DMS79 treated with DMSO at 0.1 percent for 48 hours (cell line): ENCODE measurements around the gene AFAP1.

Experiments
- DNase-seq: peaks from one replicate; lab custom pipeline; 2025; lab: John Stamatoyannopoulos, UW

Gene AFAP1

DNA sequence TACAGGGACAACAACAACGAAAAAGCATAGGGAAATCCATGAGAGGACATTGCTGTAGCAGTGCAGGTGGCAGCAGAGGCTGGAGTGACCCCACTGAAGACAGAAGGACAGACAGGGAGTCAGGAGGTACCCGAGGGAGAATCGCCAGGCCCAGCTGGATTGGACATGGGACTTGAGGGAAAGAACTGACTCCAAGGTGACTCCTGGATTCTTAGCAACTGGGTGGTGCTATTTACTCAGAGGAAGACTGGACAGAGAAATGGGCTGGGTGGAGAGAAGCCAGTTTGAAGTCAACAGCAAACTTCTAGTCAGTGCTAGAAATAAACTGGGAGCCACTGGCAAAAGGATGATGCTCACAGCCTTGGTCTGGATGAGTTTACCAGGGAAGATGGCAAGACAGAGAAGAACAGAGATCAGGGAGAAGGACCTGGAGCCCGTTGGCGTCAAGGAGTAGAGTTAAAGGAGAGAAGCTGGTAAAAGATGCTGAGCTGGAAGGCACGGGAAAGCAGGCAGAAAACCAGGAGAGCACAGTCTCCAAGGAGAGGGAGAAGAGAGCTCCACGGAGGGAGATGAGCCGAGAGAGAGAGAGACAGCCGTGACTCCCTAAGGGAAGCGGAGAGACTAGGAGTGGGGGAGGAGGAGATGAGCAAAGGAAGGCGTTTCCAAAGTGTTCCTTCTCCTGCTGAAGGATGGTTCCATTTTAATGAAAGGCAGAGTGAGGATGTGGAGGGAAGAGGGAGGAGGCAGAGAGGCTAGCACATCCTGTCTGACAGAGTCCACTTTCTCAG lies 119.4 kb downstream of the AFAP1 start:
- DNase-seq, result no peak

DNA sequence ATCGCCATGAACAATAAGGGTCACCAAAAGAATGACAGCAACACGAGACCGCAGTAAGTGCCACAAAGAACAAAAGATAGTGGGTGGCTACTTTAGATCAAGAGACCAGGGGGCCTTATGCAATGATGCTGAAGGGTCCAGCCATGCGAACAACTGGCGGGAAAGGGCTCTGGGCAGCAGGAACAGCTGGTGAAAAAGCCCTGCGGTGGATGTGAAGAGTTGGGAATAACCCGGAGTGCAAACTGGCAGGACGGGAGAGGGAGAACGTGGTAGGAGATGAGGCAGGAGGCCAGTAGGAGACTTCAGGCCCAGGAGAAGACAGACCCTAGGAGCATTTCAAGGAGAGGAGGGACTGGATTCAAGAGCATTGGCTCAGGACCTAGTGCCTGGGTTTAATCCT lies 120.2 kb downstream of the AFAP1 start:
- no peak for DNase-seq

DNA sequence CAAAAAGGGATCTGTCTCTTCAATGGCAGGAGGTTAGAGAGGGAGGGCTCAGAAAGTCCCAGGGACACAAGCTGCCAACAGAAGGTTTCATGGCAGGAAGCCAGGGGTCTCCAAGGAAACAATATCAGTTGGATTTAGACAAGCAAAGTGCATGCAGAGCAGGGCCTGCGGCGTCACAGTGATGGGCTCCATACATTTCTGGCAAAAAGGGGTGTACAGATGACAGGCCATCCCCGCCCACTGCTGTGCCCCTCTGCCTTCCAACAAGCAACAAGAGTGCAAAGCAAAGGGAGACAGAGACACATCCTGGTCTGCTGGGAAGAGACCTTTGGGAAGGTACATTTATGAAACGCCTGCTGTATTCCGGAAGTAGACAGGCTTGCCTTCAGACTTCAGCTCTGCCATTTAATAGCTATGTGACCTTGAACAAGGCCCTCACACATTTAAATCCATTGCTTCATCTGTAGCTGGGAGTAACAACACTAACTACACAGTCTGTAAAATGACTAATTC lies 121.2 kb downstream of the AFAP1 start:
- DNase-seq, result peak; percentile 11

DNA sequence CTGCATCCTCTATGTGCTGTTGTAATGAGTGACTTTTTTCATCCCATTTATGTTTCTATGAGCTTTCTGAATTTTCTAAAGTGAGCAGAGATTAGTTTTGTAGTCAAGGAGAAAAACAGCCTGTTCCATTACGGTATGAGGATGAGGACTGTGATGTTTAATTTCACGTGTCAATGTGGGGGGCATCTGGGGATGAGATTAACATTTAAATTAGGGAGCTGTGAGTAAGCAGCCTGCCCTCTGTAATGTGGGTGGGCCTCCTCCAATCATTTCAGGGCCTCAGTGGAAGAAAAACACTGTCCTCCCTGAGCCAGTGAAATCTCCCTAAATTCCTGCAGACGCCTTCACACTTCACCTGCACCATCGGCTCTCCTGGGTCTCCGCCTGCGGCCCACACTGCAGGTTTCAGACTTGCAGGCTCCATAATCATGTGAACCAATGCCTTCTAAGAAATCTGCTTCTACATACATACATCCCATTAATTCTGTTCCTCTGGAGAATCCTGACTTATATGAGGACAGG lies 121.7 kb downstream of the AFAP1 start:
- no peak for DNase-seq

- no peak for DNase-seq
These were observed 122.9 kb downstream of the AFAP1 start for GRCh38 chr4:7816771-7817170.

DNA sequence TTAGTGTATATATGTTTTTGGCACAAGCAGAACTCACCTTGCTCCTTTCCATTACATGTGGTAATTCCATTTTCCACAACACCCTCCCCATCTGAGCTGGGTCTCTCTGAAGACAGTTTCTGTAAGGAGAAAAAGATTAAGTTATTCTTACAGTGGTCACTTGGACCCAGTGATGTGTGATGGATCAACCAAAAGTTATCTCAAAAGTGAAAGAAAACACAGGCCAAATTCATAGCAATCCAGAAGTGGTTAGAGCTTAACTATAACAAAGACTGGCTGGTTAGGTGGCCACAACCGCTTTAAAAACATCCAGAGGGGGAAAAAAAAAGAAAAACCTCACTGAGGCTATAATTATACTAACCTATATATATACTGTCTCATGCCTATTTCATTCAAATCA lies 123.7 kb downstream of the AFAP1 start:
- no peak for DNase-seq

GRCh38 chr4:7815562-7815961 lies 124.1 kb downstream of the AFAP1 start:
- DNase-seq, result no peak

DNA sequence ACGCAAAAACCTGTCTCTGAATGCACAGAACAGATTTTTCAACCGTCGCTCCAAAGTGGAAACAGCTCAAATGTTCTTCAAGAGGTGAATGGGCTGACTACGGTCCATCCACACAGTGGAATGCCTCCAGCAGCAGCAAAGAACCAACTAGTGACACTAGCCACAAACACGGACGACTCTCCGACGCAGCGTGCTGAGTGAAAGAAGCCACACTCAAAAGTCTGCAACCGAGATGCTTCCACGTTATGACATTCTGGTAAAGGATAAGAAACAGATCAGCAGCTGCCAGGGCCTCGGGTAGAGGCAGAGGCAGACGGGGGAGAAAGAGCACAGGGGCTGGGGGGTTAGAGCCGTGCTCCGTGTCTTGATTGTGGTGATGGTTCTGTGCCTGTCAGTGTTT lies 125.2 kb downstream of the AFAP1 start:
- DNase-seq, result no peak

DNA sequence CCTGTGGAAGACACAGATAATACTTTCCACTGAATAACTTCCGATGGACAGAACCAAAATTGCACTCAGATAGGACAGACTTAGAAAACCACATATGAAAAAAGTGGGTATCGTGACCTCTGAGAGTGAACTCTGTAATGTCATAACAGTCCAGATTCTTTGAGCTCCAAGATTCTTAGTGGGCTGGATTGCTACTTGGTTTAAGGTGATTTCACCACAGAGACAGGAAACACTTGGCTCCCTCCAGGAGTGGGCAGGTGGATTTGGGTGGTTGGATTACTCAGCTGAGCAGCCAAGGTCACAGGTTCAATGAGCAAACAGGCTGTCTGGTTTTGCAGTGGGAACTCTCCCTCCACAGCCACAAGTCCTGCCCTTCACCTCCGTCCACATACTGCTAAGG lies 126.0 kb downstream of the AFAP1 start:
- no peak for DNase-seq

- DNase-seq, result no peak
These were observed 126.7 kb downstream of the AFAP1 start for GRCh38 chr4:7812921-7813320.

DNA sequence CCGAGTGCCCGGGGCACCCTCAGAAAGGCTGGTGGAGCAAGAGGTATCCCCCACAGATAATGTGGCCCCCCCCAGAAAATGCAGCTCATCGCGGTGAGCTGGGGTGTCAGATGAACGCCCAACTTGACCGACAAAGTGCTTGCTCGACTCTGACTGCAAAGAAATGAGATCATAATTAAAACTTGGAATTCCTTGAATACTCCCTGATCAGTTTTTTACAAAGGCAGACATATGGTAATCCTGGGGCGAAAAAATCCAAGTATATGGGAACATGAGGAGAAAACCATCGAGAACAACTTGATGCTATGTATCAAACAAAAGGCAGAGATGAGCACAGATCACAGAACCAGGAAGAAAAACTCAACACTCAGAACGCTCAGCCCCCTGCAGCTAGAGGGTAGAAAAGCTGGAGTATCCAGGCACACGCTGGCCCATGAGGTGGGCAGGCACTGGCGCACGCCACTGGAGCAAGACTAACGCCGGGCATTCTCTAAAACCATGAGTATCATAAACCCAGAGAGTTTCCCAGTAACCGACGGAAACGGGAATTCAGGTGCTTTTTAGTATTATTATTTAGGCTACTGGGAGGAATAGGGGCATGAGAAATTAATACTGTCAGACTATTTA lies 127.3 kb downstream of the AFAP1 start:
- no peak for DNase-seq

DNA sequence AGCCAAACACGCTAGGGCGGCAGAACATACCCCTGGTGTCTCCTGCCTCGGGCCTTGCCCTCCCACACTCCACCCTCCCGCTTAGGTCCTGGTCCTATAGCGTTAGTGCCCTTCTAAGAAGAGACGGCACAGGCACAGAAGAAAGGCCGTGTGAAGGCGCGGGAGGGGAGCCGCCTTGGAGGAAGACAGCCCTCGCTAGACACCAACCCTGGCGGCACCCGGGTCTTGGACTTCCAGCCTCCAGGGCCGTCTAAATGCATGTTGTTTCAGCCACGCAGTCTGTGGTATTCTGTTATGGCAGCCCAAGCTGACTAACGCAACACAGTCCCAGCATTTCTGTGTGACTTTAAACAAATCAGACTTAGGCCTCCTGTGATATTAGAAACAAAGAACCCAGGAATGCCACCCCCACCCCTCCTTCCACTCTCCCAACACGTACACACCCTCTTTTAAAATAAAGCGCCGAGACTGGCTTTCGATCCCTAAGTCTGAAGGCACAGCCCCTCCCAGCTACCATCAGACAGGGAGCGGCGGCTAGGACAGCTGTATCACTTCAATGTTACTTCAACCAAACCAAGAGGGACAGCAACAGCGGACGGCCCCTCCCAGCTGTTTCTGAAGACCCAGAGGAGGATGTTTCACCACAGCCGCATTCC lies 128.0 kb downstream of the AFAP1 start:
- DNase-seq, result no peak

DNA sequence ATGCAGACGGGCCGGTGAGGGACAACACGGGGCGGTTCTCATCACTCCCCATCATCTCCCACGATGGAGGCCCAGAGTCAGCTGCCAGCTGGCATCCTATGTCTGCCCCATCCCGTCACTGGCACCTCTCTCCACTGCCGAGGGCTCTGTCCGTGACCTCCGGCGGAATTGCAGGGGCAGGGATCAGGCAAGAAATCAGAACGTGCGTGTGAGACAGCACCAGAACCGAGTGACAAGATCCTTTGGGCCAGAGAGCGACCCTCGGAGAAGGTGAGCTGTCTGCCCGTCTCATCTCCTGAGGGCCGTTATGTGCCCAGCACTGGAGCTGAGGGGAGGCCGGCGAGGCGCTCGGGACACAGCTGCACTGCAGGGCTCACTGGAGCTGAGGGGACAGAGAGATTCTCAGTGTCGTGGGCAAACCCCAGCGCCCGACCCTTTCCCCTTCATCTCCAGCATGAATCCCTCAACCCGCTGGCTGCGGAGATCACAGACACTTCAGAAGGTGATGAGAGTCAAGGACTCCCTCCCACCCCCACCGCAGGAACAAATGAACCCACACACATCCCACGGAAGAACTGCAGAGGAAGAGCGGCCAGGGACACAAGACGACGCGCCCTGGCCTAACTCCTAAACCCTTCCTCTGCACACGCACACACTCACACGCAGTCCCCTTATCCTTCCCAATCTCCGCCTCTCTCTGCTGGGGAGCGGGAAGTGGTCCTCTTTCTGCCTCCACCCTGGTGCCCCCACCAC lies 128.7 kb downstream of the AFAP1 start:
- no peak for DNase-seq

- no peak for DNase-seq
These were observed 130.9 kb downstream of the AFAP1 start for GRCh38 chr4:7808752-7809151.

- no peak for DNase-seq
These were observed 131.5 kb downstream of the AFAP1 start for GRCh38 chr4:7808181-7808580.

- no peak for DNase-seq
These were observed 132.2 kb downstream of the AFAP1 start for GRCh38 chr4:7807351-7807921.

- no peak for DNase-seq
These were observed 133.1 kb downstream of the AFAP1 start for GRCh38 chr4:7806338-7807090.

DNA sequence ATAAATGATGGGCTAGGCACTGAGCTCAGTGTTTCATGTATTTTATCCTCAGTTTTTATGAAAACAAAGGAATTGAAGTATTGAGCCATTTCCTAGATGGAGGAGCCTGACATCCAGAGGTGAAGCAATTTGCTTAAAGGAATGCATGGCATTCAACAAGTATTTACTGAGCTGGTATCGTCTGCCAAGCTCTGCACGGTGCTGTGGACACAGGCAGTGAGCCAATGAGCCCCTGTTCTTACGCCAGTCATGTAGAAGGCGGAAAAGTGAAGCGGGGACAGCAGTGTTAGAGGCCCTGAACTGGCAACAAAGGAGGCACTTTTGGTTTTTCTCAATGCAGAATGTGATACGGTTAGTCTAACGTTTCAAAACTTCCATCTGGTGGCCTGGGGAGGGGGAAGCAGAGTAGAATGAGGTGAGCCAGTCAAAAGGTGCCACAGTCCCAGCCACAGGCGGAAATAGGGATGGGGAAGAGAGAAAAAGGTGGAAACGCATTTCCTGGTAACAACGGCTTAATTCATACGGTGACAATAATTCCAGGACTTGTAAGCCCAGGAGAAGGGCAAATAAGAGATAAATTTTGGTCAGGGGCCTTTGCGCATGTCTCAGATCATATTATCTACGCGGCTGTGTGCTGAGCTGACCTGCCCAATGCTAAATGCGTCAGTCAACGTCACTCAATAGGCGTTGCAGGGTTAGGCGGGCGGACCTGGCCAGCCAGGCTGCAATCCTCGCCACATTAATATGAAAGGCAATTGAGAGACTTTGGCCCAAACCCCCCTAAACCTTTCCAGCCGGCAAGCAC lies 133.9 kb downstream of the AFAP1 start:
- peak; percentile 30 for DNase-seq

- no peak for DNase-seq
These were observed 134.8 kb downstream of the AFAP1 start for GRCh38 chr4:7804756-7805385.
